Measurements from ENCODE around the gene INPP4A.
"Not testable (repeated sequence)": the region's sequence is repeated elsewhere in the genome, so short reads cannot be mapped to it uniquely, and the experiment has no call there.

Gene INPP4A

DNA sequence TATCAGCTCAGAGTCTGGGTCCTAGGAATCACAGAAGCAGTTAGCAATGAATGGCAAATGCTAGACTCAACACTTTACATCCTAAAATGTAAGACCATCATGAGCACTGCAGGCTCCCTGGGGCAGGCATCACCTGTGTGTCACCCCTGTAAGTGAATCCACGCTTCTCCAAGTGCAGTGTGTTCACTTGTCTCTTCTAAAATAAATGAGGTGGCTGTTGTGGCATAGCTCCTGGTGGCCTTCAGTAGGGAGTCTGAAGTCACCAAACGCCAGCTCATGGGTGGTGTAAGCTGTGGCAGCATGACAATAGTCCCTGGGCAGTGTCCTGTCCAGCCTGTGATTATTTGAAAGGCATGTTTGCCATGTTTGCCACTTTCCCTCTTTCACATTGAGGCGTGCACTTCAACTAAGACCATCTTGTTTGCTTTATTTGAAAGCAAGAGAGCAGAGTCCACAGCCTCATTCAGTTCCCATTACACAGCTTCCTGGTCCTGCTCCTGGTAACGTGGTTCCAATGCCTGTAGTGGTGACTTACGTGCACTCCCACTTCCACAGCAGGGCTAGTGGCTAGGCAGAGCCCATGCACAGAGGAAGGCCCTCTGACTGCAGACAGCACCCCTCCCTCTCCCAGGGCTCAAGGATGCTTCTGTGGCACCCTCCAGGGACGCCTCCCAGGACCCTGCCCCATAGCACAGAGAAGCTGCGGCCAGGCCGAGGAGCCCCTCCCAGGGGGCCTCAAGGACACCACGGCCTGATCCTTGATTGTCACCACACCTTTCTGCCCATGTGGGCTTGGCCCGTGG is 139.4 kb downstream of the INPP4A start:
- no peak for DNase-seq (ENCODE audit: low read depth, low spot score)

DNA sequence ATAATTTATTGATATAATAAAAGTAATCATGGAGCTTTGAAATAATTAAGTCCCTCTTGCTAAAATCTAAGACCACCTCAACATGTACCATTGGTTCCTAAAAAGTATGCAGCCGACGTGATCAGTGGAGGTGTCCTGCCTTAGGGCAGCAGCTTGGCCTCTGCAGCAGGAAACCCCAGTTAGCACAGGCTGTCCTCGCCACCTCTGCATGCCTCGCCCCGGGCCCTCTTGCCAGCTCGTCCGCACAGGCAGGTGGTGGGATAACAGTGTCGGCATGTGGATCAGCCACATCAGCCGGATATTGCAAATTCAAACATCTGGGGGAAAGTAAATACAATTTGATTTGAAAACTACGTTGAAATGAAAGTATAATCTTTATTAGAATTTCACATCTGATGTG is 140.7 kb downstream of the INPP4A start:
- DNase-seq (ENCODE audit: low read depth, low spot score) = no peak

DNA sequence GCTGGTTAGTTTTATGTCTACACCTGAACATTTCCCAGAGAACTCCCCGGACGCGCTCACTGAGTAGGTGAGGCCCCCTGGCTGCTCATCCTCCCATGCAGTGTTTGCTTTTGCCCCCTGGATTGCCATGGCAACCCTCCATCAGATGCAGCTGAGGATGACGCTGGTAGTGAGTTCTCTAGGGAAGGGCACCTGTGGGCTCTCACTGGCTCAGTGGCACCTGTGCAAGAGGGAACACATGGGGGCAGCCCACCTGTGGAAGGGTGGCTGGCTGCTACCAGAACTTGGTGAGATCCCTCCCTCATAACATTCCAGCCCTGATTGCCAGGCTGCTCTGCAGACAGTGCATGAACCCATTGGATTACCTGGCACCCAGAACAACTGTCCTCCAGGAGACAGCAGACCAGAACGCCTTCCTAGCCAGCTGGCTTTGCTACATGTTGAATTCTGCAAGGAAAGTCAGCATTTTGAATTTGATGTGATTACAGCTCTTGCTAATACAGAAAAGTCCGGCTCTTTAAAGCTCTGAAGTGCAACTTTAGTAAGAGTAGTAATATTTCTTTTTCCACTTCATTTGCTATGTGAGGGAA is 142.0 kb downstream of the INPP4A start:
- no peak for DNase-seq (ENCODE audit: low read depth, low spot score)

DNA sequence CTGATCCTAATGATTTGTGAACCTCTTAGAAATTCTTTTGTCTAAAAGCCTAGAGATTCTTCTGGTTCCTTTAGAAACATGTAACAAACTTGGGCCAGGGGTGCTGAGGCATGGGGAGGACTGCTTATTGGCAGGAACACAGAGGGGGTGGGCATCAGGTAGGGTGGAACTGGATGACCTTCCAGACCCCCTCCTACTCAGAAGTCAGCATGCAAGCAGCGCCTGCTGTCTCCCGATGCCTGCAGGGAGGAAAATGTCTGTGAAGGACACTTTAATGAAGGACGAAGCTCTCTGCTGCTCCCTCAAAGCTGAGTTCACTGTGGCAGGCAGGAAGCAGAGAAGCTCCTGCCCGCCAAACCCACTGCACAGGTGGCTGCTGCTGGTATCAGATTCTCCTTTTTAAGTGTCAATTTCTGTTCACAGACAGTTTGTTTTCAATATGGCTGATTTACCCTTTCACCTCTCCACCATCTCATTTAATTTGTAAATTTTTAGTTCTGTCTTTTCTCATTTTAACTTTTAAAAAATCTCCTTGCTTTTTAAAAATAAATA is 144.3 kb downstream of the INPP4A start:
- DNase-seq (ENCODE audit: low read depth, low spot score) = no peak

GRCh38 chr2:98589489-98589888 is 144.8 kb downstream of the INPP4A start:
- DNase-seq (ENCODE audit: low read depth, low spot score) = no peak

DNA sequence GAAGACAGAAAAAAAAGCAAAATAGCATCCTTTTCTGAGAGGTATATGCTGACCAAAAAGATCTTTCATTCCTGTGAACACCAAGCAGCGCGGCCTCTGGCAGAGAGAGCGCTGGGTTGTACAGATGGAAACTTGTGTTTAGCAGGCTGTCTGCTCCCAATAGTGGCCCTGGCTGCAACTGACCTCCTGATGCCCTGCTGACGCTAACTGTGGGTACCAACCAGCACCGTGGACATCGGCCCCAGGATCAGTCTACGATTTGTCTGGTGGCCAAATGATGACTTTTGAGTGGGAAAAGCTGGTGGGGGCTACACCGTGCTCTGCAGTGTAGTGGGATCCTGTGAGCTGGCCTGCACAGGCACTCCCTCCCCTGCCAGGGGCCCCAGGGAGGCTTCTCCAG is 147.9 kb downstream of the INPP4A start:
- DNase-seq (ENCODE audit: low read depth, low spot score) = no peak

DNA sequence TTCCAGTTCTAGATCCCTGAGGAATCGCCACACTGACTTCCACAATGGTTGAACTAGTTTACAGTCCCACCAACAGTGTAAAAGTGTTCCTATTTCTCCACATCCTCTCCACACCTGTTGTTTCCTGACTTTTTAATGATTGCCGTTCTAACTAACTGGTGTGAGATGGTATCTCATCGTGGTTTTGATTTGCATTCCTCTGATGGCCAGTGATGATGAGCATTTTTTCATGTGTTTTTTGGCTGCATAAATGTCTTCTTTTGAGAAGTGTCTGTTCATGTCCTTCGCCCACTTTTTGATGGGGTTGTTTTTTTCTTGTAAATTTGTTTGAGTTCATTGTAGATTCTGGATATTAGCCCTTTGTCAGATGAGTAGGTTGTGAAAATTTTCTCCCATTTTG is 150.0 kb downstream of the INPP4A start:
- not testable (repeated sequence) for DNase-seq (ENCODE audit: low read depth, low spot score)

- DNase-seq (ENCODE audit: low read depth, low spot score) = no peak
These were observed 154.2 kb downstream of the INPP4A start for GRCh38 chr2:98598781-98599428.

GRCh38 chr2:98601532-98602132 is 157.0 kb downstream of the INPP4A start:
- DNase-seq (ENCODE audit: low read depth, low spot score) = no peak

GRCh38 chr2:98604547-98604946 is 159.9 kb downstream of the INPP4A start:
- no peak for DNase-seq (ENCODE audit: low read depth, low spot score)

DNA sequence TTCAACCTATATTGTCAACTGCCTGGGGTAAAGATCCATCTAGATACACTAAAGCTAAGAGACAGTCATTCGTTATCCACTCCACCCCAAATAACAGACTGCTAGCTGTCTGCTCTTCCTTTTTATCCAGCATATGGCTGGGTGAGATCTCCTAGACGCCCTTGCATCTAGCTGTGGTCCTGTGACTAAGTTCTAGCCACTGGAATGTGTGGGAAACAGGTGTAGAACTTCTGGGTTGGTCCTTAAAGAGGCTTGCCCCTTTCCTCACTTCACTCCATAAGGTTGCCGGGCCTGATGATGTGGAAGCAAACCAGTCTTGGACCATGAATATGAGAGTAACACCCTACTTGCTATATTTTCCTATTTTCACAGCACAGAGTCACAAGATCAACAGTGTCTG is 160.4 kb downstream of the INPP4A start:
- DNase-seq (ENCODE audit: low read depth, low spot score) = no peak

GRCh38 chr2:98606431-98606830 is 161.8 kb downstream of the INPP4A start:
- no peak for DNase-seq (ENCODE audit: low read depth, low spot score)

GRCh38 chr2:98607104-98607503 is 162.4 kb downstream of the INPP4A start:
- DNase-seq (ENCODE audit: low read depth, low spot score) = no peak

DNA sequence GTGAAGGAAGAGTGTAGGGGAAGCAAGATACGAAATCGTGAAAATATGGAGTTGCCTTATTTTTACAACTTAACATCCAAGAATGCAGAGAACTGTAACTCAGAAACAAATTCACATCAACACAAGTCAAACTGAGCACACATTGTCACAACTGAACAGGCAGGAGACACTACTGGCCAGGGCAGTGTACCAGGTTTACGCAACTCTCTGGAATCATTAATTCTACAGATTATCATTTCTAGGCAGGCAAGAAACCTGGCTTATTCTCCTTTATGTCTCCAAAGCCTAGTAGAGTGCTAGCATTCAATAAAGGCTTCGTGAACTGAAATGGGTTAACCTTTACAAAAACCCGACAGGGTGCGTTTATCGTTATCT is 163.1 kb downstream of the INPP4A start:
- no peak for DNase-seq (ENCODE audit: low read depth, low spot score)

DNA sequence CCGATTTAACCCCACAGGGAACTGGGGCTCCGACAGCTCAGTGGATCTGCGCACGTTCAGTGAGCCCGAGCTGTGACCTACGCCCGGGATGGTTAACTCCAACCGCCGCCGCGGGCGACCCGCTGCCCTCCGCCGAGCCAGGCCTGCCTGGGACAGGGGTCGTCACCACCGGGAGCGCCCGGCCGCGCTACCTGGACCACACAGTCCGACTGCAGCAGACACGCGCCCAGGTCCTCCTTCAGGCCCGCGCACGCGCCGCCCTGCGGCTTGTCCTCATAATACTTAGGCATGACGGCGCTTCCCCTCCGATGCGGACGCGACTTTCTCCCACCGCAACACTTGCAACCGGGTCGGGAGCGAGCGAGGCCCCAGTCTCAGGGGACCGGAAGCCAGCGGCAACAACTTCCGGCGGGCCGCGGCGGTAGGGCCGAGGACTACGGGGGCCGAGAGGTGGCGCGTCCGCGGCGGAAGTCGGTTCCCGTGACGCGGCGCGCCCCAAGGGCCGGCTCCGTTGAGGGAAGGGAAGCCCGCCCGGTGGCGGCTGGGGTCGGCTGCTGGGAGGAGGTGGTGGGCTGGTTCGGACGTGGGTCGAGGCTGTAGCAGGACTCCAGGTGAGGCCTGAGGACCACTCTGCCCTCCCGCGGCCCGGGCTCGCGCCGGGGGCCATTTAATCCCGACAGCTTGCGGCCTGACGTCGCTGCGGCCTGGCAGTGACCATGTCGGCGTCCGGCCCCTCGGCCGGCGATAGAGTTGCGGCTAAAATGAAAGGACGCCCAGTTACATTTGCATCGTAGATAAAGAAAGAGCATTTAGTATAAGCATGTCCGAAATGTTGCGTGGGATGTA is 163.7 kb downstream of the INPP4A start, which contains the start of the genes COA5 and UNC50:
Gene COA5, minus strand, starts transcription at position 397 of the 846 bp plus-strand sequence. Its CDS starts 107 bp downstream, at position 290.
Gene UNC50, plus strand, starts transcription at position 474 of the 846 bp plus-strand sequence. CDS start 1,171 bp downstream, outside the sequence.
- DNase-seq (ENCODE audit: low read depth, low spot score) = peak; percentile 61

- DNase-seq (ENCODE audit: low read depth, low spot score) = no peak
These were observed 164.4 kb downstream of the INPP4A start for GRCh38 chr2:98608962-98609604.

- no peak for DNase-seq (ENCODE audit: low read depth, low spot score)
These were observed 169.5 kb downstream of the INPP4A start for GRCh38 chr2:98614024-98614739.

DNA sequence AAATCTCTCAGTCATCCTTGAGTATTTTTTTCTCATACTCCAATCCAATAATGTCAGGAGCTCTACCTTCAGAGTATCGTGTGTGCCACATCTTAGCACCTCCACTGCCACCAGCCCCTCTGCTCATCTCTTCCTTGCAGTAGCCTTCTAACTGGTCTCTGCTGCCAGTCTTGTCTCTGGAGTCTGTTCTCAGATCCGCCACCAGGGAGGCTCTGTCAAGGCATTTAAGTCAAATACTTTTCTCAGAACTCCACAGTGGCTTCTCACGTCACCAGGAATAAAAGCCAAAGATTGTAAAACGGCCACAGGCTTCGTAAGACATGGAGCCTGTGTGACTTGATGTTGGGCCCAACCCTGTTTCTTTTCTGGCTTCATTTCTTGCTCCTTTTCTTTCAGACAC is 170.8 kb downstream of the INPP4A start:
- no peak for DNase-seq (ENCODE audit: low read depth, low spot score)

GRCh38 chr2:98617149-98617548 is 172.5 kb downstream of the INPP4A start:
- no peak for DNase-seq (ENCODE audit: low read depth, low spot score)

DNA sequence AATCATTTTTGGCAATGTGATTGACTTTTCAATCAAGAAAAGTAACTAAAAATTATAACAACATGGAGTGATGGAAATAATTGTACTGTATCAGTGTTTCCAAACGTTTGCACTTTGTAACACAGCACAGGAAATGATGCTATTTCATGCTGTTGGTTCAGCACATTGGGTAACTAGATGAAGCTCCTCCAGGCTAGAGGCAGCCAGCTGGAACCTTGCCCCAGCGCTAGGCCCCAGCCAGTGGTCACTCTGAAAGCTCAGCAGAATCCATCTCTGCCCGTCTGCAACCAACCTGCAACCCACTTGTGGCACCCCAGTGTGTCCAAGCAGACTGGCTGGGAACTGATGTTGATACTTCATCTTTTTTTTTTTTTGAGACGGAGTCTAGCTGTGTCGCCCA is 179.0 kb downstream of the INPP4A start:
- DNase-seq (ENCODE audit: low read depth, low spot score) = no peak

Data from smooth muscle cell of the brain vasculature (primary cell).